Measurements from ENCODE around the gene EML4.

- no peak for TF ChIP-seq CTCF (IDR thresholded peaks at IDR 0.05 in 4 of 5, conservative IDR thresholded peaks at IDR 0.05 in 1 of 5)
- no peak for TF ChIP-seq POLR2A (IDR thresholded peaks at IDR 0.05)
Observed at GRCh38 chr2:42199626-42200025, 30.5 kb downstream of the EML4 start.

Data from gastrocnemius medialis (tissue), 4 donors.